WTC11 (cell line): ENCODE data around the gene TCF7L2.

ENCODE experiments used
- ATF1 ChIP-seq: sonication (generic); formaldehyde crosslinking; IDR thresholded peaks from 2 replicates; pipeline ENCODE4 v1.8.1; 2023; ENCODE audit warnings: mild to moderate bottlenecking, moderate library complexity, missing genetic modification reagents
- ATF2 ChIP-seq: sonication (generic); formaldehyde crosslinking; IDR thresholded peaks from 2 replicates; pipeline ENCODE4 v1.8.1; 2022; ENCODE audit warnings: low read depth, missing genetic modification reagents, borderline replicate concordance
- ATF3 ChIP-seq: sonication (generic); formaldehyde crosslinking; conservative IDR thresholded peaks from 2 replicates; pipeline ENCODE4 v1.8.1; 2022; ENCODE audit warnings: mild to moderate bottlenecking, missing genetic modification reagents
- CREB1 ChIP-seq: sonication (generic); formaldehyde crosslinking; IDR thresholded peaks from 2 replicates; pipeline ENCODE4 v1.8.0; 2023; ENCODE audit warnings: mild to moderate bottlenecking, missing genetic modification reagents
- CTCF ChIP-seq: fragments of 200-600 bp; IDR thresholded peaks from 2 replicates; pipeline ENCODE4 v1.8.0; 2022; ENCODE audit warnings: antibody characterized with exemption
- GABPB1 ChIP-seq: sonication (generic); formaldehyde crosslinking; IDR thresholded peaks from 2 replicates; pipeline ENCODE4 v1.8.1; 2023; ENCODE audit warnings: mild to moderate bottlenecking, missing genetic modification reagents
- JUN ChIP-seq: sonication (generic); formaldehyde crosslinking; IDR thresholded peaks from 2 replicates; pipeline ENCODE4 v1.8.0; 2023; ENCODE audit warnings: mild to moderate bottlenecking, missing genetic modification reagents
- MLX ChIP-seq: sonication (generic); formaldehyde crosslinking; IDR thresholded peaks from 2 replicates; pipeline ENCODE4 v1.8.1; 2023; ENCODE audit warnings: mild to moderate bottlenecking, missing genetic modification reagents, moderate library complexity
- NR2C2 ChIP-seq: sonication (generic); formaldehyde crosslinking; IDR thresholded peaks from 2 replicates; pipeline ENCODE4 v1.8.0; 2022; ENCODE audit warnings: mild to moderate bottlenecking, missing genetic modification reagents
- TEAD1 ChIP-seq: sonication (generic); formaldehyde crosslinking; IDR thresholded peaks from 2 replicates; pipeline ENCODE4 v1.8.0; 2022; ENCODE audit warnings: mild to moderate bottlenecking, missing genetic modification reagents
- USF1 ChIP-seq: sonication (generic); formaldehyde crosslinking; IDR thresholded peaks from 2 replicates; pipeline ENCODE4 v1.8.0; 2022; ENCODE audit warnings: mild to moderate bottlenecking, missing genetic modification reagents
- USF2 ChIP-seq: sonication (generic); formaldehyde crosslinking; IDR thresholded peaks from 2 replicates; pipeline ENCODE4 v1.8.1; 2023; ENCODE audit warnings: mild to moderate bottlenecking, missing genetic modification reagents, moderate library complexity
- ZBTB43 ChIP-seq: sonication (generic); formaldehyde crosslinking; IDR thresholded peaks from 2 replicates; pipeline ENCODE4 v1.8.1; 2023; ENCODE audit warnings: mild to moderate bottlenecking, missing genetic modification reagents
- ZNF416 ChIP-seq: fragments of 250-450 bp; sonication (Bioruptor Pico); IDR thresholded peaks from 2 replicates; pipeline ENCODE4 v1.9.0; 2021; ENCODE audit warnings: mild to moderate bottlenecking, inconsistent platforms

- TF ChIP-seq CTCF (no peak), ATF2 (CRISPR knock-in tag) (no peak), TEAD1 (no peak), ZBTB43 (CRISPR knock-in tag) (no peak), ZNF416 (CRISPR knock-in tag) (no peak), USF2 (CRISPR knock-in tag) (no peak), USF1 (CRISPR knock-in tag) (no peak), GABPB1 (no peak), MLX (CRISPR knock-in tag) (no peak), ATF1 (CRISPR knock-in tag) (no peak), NR2C2 (CRISPR knock-in tag) (no peak), CREB1 (CRISPR knock-in tag) (no peak), ATF3 (CRISPR knock-in tag) (no peak), JUN (no peak)
Observed at GRCh38 chr10:112952282-112953173, 2.5 kb downstream of the TCF7L2 start.
